ENCODE results near the gene NFE2L2.

DNA sequence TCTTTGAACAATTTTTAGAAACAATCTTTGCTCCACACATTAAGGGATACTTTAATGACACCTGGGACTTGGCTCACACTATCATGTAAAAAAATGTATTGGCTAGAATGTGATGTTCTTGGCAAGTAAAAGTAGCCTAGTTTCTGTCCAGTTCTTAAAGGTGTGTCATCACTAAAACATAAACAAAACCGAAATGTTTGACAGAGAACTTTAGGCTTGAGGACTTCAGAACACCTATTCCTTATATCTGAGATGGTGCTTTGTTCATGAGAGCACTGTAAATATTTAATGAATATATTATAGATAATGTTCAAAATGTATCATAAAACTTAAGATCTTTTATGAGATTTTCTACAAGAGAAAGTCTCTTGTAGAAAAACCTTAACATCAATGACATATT lies 71.7 kb downstream of the NFE2L2 start:
- no peak for TF ChIP-seq POLR2AphosphoS5 (IDR thresholded peaks at IDR 0.05; ENCODE audit: low read depth, low read length)
- TF ChIP-seq, protein P1, sequence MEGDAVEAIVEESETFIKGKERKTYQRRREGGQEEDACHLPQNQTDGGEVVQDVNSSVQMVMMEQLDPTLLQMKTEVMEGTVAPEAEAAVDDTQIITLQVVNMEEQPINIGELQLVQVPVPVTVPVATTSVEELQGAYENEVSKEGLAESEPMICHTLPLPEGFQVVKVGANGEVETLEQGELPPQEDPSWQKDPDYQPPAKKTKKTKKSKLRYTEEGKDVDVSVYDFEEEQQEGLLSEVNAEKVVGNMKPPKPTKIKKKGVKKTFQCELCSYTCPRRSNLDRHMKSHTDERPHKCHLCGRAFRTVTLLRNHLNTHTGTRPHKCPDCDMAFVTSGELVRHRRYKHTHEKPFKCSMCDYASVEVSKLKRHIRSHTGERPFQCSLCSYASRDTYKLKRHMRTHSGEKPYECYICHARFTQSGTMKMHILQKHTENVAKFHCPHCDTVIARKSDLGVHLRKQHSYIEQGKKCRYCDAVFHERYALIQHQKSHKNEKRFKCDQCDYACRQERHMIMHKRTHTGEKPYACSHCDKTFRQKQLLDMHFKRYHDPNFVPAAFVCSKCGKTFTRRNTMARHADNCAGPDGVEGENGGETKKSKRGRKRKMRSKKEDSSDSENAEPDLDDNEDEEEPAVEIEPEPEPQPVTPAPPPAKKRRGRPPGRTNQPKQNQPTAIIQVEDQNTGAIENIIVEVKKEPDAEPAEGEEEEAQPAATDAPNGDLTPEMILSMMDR (IDR thresholded peaks at IDR 0.05), result no peak

All from Panc1 (cell line).